ENCODE results near the gene SLC3A2. TPM values are rescaled to one million over a fixed set of nuclear protein-coding genes. Genes with fewer than 3 reads are reported as not detected.
"Not testable (repeated sequence)": the region's sequence is repeated elsewhere in the genome, so short reads cannot be mapped to it uniquely, and the experiment has no call there.

Gene SLC3A2
- total and polyA plus RNA-seq, 8 donors = 66.9 to 331 (median 75.1) TPM

GRCh38 chr11:62835336-62835735 lies 45.4 kb upstream of the SLC3A2 start:
- 66 to 76% methylated on average over 8 of the region's 8 CpGs for WGBS, 2 donors
- no peak for DNase-seq
- Histone ChIP-seq H3K27ac (no peak overlapping the region), H3K36me3 (peaks cover 0 to 14% (median 0%) of the 10 kb centered on the region in 3 donors), H3K9me3 (no peaks in the 10 kb centered on the region), H3K27me3 (no peaks in the 10 kb centered on the region), H3K4me1 (peaks cover 4 to 16% (median 6%) of the 10 kb centered on the region in 3 donors), H3K4me3 (no peak overlapping the region)
- no peak for TF ChIP-seq CTCF (IDR thresholded peaks at IDR 0.05)
- intact Hi-C loops (cut with DNase I) = no loop called here
- no peak for FAIRE-seq
- ATAC-seq = no peak

- no peak for TF ChIP-seq CTCF (IDR thresholded peaks at IDR 0.05)
- H3K27ac ChIP-seq = peak within 1 kb of the TSS; percentile 92 to 99 (median 98)
- H3K4me3 ChIP-seq = peak within 1 kb of the TSS; percentile 79 to 98 (median 88)
- 0 to 1% methylated on average over 62 of the region's 62 CpGs for WGBS, 2 donors
- FAIRE-seq (no peak), DNase-seq (peak; percentile 89 to 95 (median 92)), ATAC-seq (peak; percentile 71 to 81 (median 77))
- H3K27me3 ChIP-seq = no peaks in the 10 kb centered on the region
- intact Hi-C loops (cut with DNase I) = no loop called here
- no peaks in the 10 kb centered on the region for H3K9me3 ChIP-seq
- peaks cover 0 to 14% (median 0%) of the 10 kb centered on the region in 3 donors for H3K36me3 ChIP-seq
- H3K4me1 ChIP-seq = peaks cover 6 to 13% (median 7%) of the 10 kb centered on the region in 3 donors
Measured at GRCh38 chr11:62839050-62839945, 41.4 kb upstream of the SLC3A2 start, which contains the start of gene WDR74. TSS of gene WDR74 (minus strand) at chr11:62839590. CDS start at chr11:62839570, 20 bp downstream.

GRCh38 chr11:62840721-62841360 lies 39.9 kb upstream of the SLC3A2 start:
- peak; percentile 55 to 78 (median 68) for DNase-seq
- peaks cover 6 to 13% (median 7%) of the 10 kb centered on the region in 3 donors for H3K4me1 ChIP-seq
- H3K27me3 ChIP-seq; H3K36me3 ChIP-seq; FAIRE-seq; H3K9me3 ChIP-seq; intact Hi-C loops (cut with DNase I): not testable (repeated sequence)
- peak overlapping the region; percentile 92 to 99 (median 98) for H3K27ac ChIP-seq
- WGBS, 2 donors = 0 to 1% methylated on average over 41 of the region's 41 CpGs
- peak overlapping the region in 3 of 4 donors; percentile 79 to 95 (median 82) for H3K4me3 ChIP-seq
- ATAC-seq = peak; percentile 19 to 44 (median 26)

- WGBS, 2 donors = 0% methylated on average over 33 of the region's 33 CpGs
- no peaks in the 10 kb centered on the region for H3K36me3 ChIP-seq
- intact Hi-C loops (cut with DNase I) = no loop called here
- peak; percentile 60 to 78 (median 73) for ATAC-seq
- FAIRE-seq = peak; percentile 99
- no peak for TF ChIP-seq CTCF (IDR thresholded peaks at IDR 0.05)
- no peaks in the 10 kb centered on the region for H3K27me3 ChIP-seq
- H3K4me1 ChIP-seq = peaks cover 6 to 13% (median 7%) of the 10 kb centered on the region in 3 donors
- H3K27ac ChIP-seq = peak overlapping the region; percentile 93 to 99 (median 98)
- peak overlapping the region; percentile 7 to 95 (median 80) for H3K4me3 ChIP-seq
- no peaks in the 10 kb centered on the region for H3K9me3 ChIP-seq
- peak; percentile 76 to 90 (median 84) for DNase-seq
Measured at GRCh38 chr11:62841361-62842170, 39.1 kb upstream of the SLC3A2 start.

Data from pancreas (tissue), 10 donors.